K562 (cell line): ENCODE measurements around the gene MYLK4. TPM values are rescaled to one million over a fixed set of nuclear protein-coding genes. Genes with fewer than 3 reads are reported as not detected.

Experiments used
- CHD7 ChIP-seq: fragments of 200-600 bp; sonication (generic); IDR thresholded peaks from one replicate; pipeline ENCODE4 v1.6.1; 2012; ENCODE audit warnings: mild to moderate bottlenecking, low read depth, low read length, inconsistent platforms
- COPS2 ChIP-seq: fragments of 450-650 bp; conservative IDR thresholded peaks from 2 replicates; pipeline ENCODE4 v1.6.1; 2016; ENCODE audit warnings: mild to moderate bottlenecking, moderate library complexity
- DMBX1 ChIP-seq: fragments of 250-450 bp; sonication (Bioruptor Pico); IDR thresholded peaks from 2 replicates; pipeline ENCODE4 v1.8.0; 2022; ENCODE audit warnings: inconsistent platforms, mild to moderate bottlenecking, moderate library complexity, borderline replicate concordance
- GABPA ChIP-seq: fragments of 200-800 bp; sonication (Bioruptor generic); conservative IDR thresholded peaks from 2 replicates; pipeline ENCODE4 v1.6.1; 2016; ENCODE audit warnings: low read depth, missing genetic modification characterization, missing compliant biosample characterization
- GTF2B ChIP-seq: IDR thresholded peaks from 2 replicates; pipeline ENCODE4 v1.6.1; 2011; ENCODE audit not compliant: insufficient read length; ENCODE audit errors: extremely low read depth
- MCM7 ChIP-seq, 2 experiments: fragments of 450-650 bp; IDR thresholded peaks; 2 replicates each; pipeline ENCODE4 v1.6.1; 2016 to 2018
- SRF ChIP-seq, 2 experiments: fragments of 250-450, 450-650 bp in 1 of 2; sonication (Bioruptor Pico) in 1 of 2; sonication (generic) in 1 of 2; formaldehyde crosslinking; IDR thresholded peaks; 2 replicates each; pipeline versions ENCODE4 v1.5.0 to v1.5.1; 2020 to 2022; ENCODE audit warnings: mild to moderate bottlenecking in 1 of 2, missing genetic modification reagents in 1 of 2
- TEAD1 ChIP-seq, 2 experiments: fragments of 450-650 bp in 1 of 2; sonication (generic) in 1 of 2; formaldehyde crosslinking; IDR thresholded peaks; 2 replicates each; pipeline versions ENCODE4 v1.4.0 to v1.8.0; 2020 to 2022; ENCODE audit warnings: mild to moderate bottlenecking in 2 of 2, missing genetic modification reagents in 1 of 2
- TOE1 ChIP-seq, 2 experiments: fragments of 450-650 bp in 1 of 2; sonication (generic) in 1 of 2; formaldehyde crosslinking in 1 of 2; IDR thresholded peaks; 2 replicates each; pipeline versions ENCODE4 v1.7.1 to v1.8.0; 2016 to 2022; ENCODE audit warnings: borderline replicate concordance in 2 of 2, mild to moderate bottlenecking in 2 of 2, antibody characterized with exemption in 1 of 2, inconsistent platforms in 1 of 2, low read depth in 1 of 2, missing genetic modification reagents in 1 of 2, moderate library complexity in 1 of 2
- ZNF174 ChIP-seq: fragments of 250-450 bp; sonication (Bioruptor Pico); IDR thresholded peaks from 2 replicates; pipeline ENCODE4 v1.4.0; 2020; ENCODE audit warnings: mild to moderate bottlenecking
- ZNF699 ChIP-seq: fragments of 250-450 bp; sonication (Bioruptor Pico); IDR thresholded peaks from 2 replicates; pipeline ENCODE4 v1.8.0; 2021; ENCODE audit warnings: mild to moderate bottlenecking, moderate library complexity; ENCODE audit not compliant: insufficient replicate concordance
- polyA plus RNA-seq, 8 experiments: library from polyadenylated mRNA; depleted of rRNA in 4 of 8; stranded (reverse) in 5 of 8; unstranded in 3 of 8; fragments of >200 nt; fragmentation: Nextera tagmentation in 2 of 8; fragmentation: Illumina TruSeq in 1 of 8; extraction: Ambion mirVana in 2 of 8; extraction: Trizol in 1 of 8; gene quantifications; 2 replicates each; pipeline versions ENCODE4 v1.2.1 to v1.2.3, GENCODE V29; 2011 to 2014; ENCODE audit warnings: inconsistent platforms in 1 of 8, missing spikeins in 1 of 8
- total RNA-seq, 7 experiments: library from RNA; depleted of rRNA in 6 of 7; stranded (reverse); fragments of >200 nt in 6 of 7; fragmentation: Illumina TruSeq in 2 of 7; extraction: Trizol in 2 of 7; gene quantifications; 2 replicates each; pipeline versions ENCODE4 v1.2.1 to v1.2.3, GENCODE V29; 2011 to 2021; ENCODE audit warnings: low replicate concordance in 1 of 7
- TF ChIP-seq, protein P1 (sequence below): sonication (generic); formaldehyde crosslinking; IDR thresholded peaks from 2 replicates; pipeline ENCODE4 v1.5.0; 2020; ENCODE audit warnings: missing genetic modification reagents

The MYLK4 gene
- total and polyA plus RNA-seq, 9 of the 15 experiments (the other 6 are each of a cell fraction or from before 2014, with no cell fraction given): 0.01 to 0.15 (median 0.06) TPM

- TF ChIP-seq CHD7 (no peak), SRF (CRISPR knock-in tag; IDR thresholded peaks at IDR 0.05) (no peak), GTF2B (no peak), ZNF699 (CRISPR knock-in tag) (no peak), DMBX1 (CRISPR knock-in tag) (no peak), TEAD1 (CRISPR knock-in tag; IDR thresholded peaks at IDR 0.05) (no peak), GABPA (peak; percentile 34; the same call in 1 of the 2 replicates), TOE1 (IDR thresholded peaks at IDR 0.05; ENCODE audit: borderline replicate concordance) (no peak), TOE1 (CRISPR knock-in tag; IDR thresholded peaks at IDR 0.05; ENCODE audit: borderline replicate concordance, low read depth) (no peak), COPS2 (no peak), MCM7 (IDR thresholded peaks at IDR 0.05) (no peak), ZNF174 (CRISPR knock-in tag) (no peak)
- TF ChIP-seq, protein P1, sequence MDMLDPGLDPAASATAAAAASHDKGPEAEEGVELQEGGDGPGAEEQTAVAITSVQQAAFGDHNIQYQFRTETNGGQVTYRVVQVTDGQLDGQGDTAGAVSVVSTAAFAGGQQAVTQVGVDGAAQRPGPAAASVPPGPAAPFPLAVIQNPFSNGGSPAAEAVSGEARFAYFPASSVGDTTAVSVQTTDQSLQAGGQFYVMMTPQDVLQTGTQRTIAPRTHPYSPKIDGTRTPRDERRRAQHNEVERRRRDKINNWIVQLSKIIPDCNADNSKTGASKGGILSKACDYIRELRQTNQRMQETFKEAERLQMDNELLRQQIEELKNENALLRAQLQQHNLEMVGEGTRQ (CRISPR knock-in tag): no peak
Observed at GRCh38 chr6:2684103-2684749, 66.5 kb downstream of the MYLK4 start (continued).
